ENCODE measurements around the gene CRISP2. TPM values are rescaled to one million over a fixed set of nuclear protein-coding genes. Genes with fewer than 3 reads are reported as not detected.

Gene CRISP2
- total and polyA plus RNA-seq, 8 donors: 0.34 to 0.66 (median 0.51) TPM; not detected in 2

GRCh38 chr6:49649988-49650387 lies 63.4 kb downstream of the CRISP2 start:
- no peak overlapping the region for H3K27ac ChIP-seq
- H3K27me3 ChIP-seq: no peaks in the 10 kb centered on the region
- DNase-seq (no peak), ATAC-seq (no peak)
- TF ChIP-seq CTCF (IDR thresholded peaks at IDR 0.05): no peak
- no peaks in the 10 kb centered on the region for H3K36me3 ChIP-seq
- H3K4me1 ChIP-seq: no peaks in the 10 kb centered on the region
- H3K4me3 ChIP-seq: no peak overlapping the region
- intact Hi-C loops (cut with DNase I): no loop called here
- no peaks in the 10 kb centered on the region for H3K9me3 ChIP-seq

GRCh38 chr6:49648036-49648435 lies 65.3 kb downstream of the CRISP2 start:
- Histone ChIP-seq H3K4me1 (no peaks in the 10 kb centered on the region), H3K36me3 (no peaks in the 10 kb centered on the region), H3K4me3 (no peak overlapping the region), H3K27me3 (no peaks in the 10 kb centered on the region), H3K27ac (no peak overlapping the region), H3K9me3 (no peaks in the 10 kb centered on the region)
- DNase-seq (no peak), ATAC-seq (no peak)
- no peak for TF ChIP-seq CTCF (IDR thresholded peaks at IDR 0.05)
- intact Hi-C loops (cut with DNase I): no loop called here

GRCh38 chr6:49647476-49647875 lies 65.9 kb downstream of the CRISP2 start:
- Histone ChIP-seq H3K4me3 (no peak overlapping the region), H3K27ac (no peak overlapping the region), H3K4me1 (no peaks in the 10 kb centered on the region), H3K9me3 (no peaks in the 10 kb centered on the region), H3K27me3 (no peaks in the 10 kb centered on the region), H3K36me3 (no peaks in the 10 kb centered on the region)
- DNase-seq: no peak
- no peak for TF ChIP-seq CTCF (IDR thresholded peaks at IDR 0.05)
- intact Hi-C loops (cut with DNase I): no loop called here
- no peak for ATAC-seq

- ATAC-seq: no peak
- Histone ChIP-seq H3K36me3 (no peaks in the 10 kb centered on the region), H3K9me3 (no peaks in the 10 kb centered on the region), H3K4me3 (no peak overlapping the region), H3K4me1 (no peaks in the 10 kb centered on the region), H3K27ac (no peak overlapping the region), H3K27me3 (no peaks in the 10 kb centered on the region)
- intact Hi-C loops (cut with DNase I): no loop called here
- TF ChIP-seq CTCF (IDR thresholded peaks at IDR 0.05): no peak
- DNase-seq: no peak
Measured at GRCh38 chr6:49646942-49647341, 66.4 kb downstream of the CRISP2 start.

DNA sequence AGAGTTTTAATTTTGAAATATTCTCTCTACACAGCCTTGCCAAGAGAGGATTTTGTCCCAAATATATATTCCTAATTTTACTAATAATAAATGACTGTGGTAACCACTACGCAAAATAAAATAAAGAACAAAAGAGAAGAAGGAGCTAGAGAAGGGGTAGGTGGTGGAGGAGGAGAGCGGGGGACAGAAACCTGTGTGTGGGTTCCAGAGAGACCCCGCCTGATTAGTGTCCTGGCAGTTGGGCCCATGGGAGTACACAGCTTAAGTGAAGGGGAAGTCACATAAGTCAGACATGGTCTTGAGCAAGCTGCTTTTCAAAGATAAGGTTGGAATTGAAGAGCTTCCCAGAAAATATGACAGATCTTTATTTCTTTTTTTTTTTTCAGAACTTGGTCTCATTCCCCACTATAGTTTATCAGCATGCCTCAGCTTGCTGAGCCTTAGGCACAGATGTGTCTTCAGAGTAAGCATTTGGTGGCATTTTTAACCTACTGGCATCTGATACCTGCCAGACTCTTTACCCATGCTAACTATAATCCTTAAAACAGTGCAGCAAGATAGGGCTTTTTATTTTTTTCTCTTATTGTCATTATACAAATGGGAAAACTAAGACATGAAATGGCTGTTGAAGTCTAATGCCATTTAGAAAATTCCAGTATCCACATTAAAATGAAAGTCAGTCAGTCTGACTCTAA lies 67.1 kb downstream of the CRISP2 start:
- no peak overlapping the region for H3K27ac ChIP-seq
- no peak for ATAC-seq
- H3K4me1 ChIP-seq: no peaks in the 10 kb centered on the region
- no peaks in the 10 kb centered on the region for H3K9me3 ChIP-seq
- H3K36me3 ChIP-seq: no peaks in the 10 kb centered on the region
- no peaks in the 10 kb centered on the region for H3K27me3 ChIP-seq
- TF ChIP-seq CTCF (IDR thresholded peaks at IDR 0.05): no peak
- H3K4me3 ChIP-seq: no peak overlapping the region
- intact Hi-C loops (cut with DNase I): no loop called here
- DNase-seq: no peak

Data from left lung (tissue), 10 donors.